A204.1 (cell line): ENCODE measurements around the gene HOXD9.

ENCODE experiments used
- FAIRE-seq: peaks from 2 replicates; lab custom pipeline; 2012; peaks lifted over from hg19 to GRCh38; lab: Jason Lieb, UNC

HOXD9 gene

GRCh38 chr2:176110415-176111308 is 11.9 kb upstream of the HOXD9 start:
- no peak for FAIRE-seq

GRCh38 chr2:176111309-176111663 is 11.2 kb upstream of the HOXD9 start:
- peak; percentile 41 for FAIRE-seq

- no peak for FAIRE-seq
These were observed 10.6 kb upstream of the HOXD9 start for GRCh38 chr2:176111846-176112374.

- no peak for FAIRE-seq
These were observed 9.9 kb upstream of the HOXD9 start for GRCh38 chr2:176112375-176113302.

GRCh38 chr2:176114120-176114929 is 8.2 kb upstream of the HOXD9 start:
- FAIRE-seq: no peak

- FAIRE-seq: no peak
These were observed 7.4 kb upstream of the HOXD9 start for GRCh38 chr2:176114930-176115625.

GRCh38 chr2:176115883-176116813 is 6.4 kb upstream of the HOXD9 start, which contains the start of gene HOXD10:
Gene HOXD10 (plus strand): TSS chr2:176116778. CDS start chr2:176116834, 56 bp downstream.
- FAIRE-seq: no peak

- no peak for FAIRE-seq
These were observed 5.2 kb upstream of the HOXD9 start for GRCh38 chr2:176117162-176117822.

- no peak for FAIRE-seq
These were observed 4.6 kb upstream of the HOXD9 start for GRCh38 chr2:176117823-176118371.

GRCh38 chr2:176118601-176119339 is 3.7 kb upstream of the HOXD9 start:
- FAIRE-seq: peak; percentile 30

- FAIRE-seq: no peak
These were observed 1.9 kb upstream of the HOXD9 start for GRCh38 chr2:176120364-176121189.

- no peak for FAIRE-seq
These were observed 1.1 kb upstream of the HOXD9 start for GRCh38 chr2:176121190-176122051.

GRCh38 chr2:176122052-176122682 is 352 bp upstream of the HOXD9 start:
- FAIRE-seq: no peak

GRCh38 chr2:176123411-176124109 is 1.0 kb downstream of the HOXD9 start:
- FAIRE-seq: no peak
